ENCODE measurements around the gene YWHAB. TPM values are rescaled to one million over a fixed set of nuclear protein-coding genes. Genes with fewer than 3 reads are reported as not detected.

YWHAB gene
- total RNA-seq, 1 experiment from 2014 or later, result 118 TPM

GRCh38 chr20:44955270-44955669 lies 69.8 kb downstream of the YWHAB start:
- H3K4me1 ChIP-seq (ENCODE audit: insufficient read depth, low read length), result peaks cover 21% of the 10 kb centered on the region
- H3K27me3 ChIP-seq (ENCODE audit: low read length), result no peaks in the 10 kb centered on the region
- DNase-seq (no peak), ATAC-seq (no peak)
- no peak overlapping the region for H3K4me3 ChIP-seq (ENCODE audit: low read length)
- H4K20me1 ChIP-seq (ENCODE audit: low read length), result peaks cover 69% of the 10 kb centered on the region
- H3K36me3 ChIP-seq (ENCODE audit: low read depth, low read length), result peaks cover 75% of the 10 kb centered on the region
- no peak overlapping the region for H2AFZ ChIP-seq (ENCODE audit: low read length)
- H3K27ac ChIP-seq (ENCODE audit: low read length), result no peak overlapping the region
- BruUV-seq (replicated peaks), result no TSS peak
- no peaks in the 10 kb centered on the region for H3K9me2 ChIP-seq (replicated peaks; ENCODE audit: low read length)
- H3K4me2 ChIP-seq (ENCODE audit: low read length), result no peak overlapping the region
- CTCF ChIA-PET, result no interaction called here
- no peaks in the 10 kb centered on the region for H3K9me3 ChIP-seq (ENCODE audit: low read length)
- POLR2A ChIA-PET (ENCODE audit: unreplicated experiment), result no interaction called here
- peaks cover 72% of the 10 kb centered on the region for H3K79me2 ChIP-seq (ENCODE audit: low read length)
- intact Hi-C loops (cut with micrococcal nuclease), result no loop called here
- TF ChIP-seq, protein P1, sequence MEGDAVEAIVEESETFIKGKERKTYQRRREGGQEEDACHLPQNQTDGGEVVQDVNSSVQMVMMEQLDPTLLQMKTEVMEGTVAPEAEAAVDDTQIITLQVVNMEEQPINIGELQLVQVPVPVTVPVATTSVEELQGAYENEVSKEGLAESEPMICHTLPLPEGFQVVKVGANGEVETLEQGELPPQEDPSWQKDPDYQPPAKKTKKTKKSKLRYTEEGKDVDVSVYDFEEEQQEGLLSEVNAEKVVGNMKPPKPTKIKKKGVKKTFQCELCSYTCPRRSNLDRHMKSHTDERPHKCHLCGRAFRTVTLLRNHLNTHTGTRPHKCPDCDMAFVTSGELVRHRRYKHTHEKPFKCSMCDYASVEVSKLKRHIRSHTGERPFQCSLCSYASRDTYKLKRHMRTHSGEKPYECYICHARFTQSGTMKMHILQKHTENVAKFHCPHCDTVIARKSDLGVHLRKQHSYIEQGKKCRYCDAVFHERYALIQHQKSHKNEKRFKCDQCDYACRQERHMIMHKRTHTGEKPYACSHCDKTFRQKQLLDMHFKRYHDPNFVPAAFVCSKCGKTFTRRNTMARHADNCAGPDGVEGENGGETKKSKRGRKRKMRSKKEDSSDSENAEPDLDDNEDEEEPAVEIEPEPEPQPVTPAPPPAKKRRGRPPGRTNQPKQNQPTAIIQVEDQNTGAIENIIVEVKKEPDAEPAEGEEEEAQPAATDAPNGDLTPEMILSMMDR (conservative IDR thresholded peaks at IDR 0.05; ENCODE audit: low read depth, low read length), result no peak
- TF ChIP-seq EZH2 (IDR thresholded peaks at IDR 0.05; ENCODE audit: low read length, unreplicated experiment), result no peak
- TF ChIP-seq EZH2phosphoT487 (IDR thresholded peaks at IDR 0.05; ENCODE audit: borderline replicate concordance, low read length), result no peak
- H3K9ac ChIP-seq (ENCODE audit: low read length), result no peak overlapping the region
- H3F3A ChIP-seq (ENCODE audit: low read length, unreplicated experiment), result no peaks in the 10 kb centered on the region

DNA sequence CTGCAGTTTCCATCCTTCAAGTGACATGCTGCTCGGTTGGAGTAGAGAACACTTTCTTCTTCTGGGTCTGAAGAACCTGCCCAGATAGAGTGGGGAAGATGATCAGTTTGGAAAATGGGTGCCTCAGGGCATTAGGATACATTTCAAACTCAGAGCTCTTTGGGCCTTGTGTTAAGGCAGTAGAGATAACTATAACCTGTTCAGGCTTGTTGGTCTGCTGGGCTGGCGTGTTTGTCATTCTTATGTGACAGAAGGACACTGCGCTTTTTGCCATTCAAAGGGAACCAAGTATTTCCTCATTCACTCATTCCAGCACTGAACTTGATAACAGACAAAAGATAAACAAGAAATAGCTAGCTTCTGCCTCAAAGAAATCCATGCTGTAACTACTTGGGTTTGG lies 70.9 kb downstream of the YWHAB start:
- H3K9me2 ChIP-seq (replicated peaks; ENCODE audit: low read length), result no peaks in the 10 kb centered on the region
- no peaks in the 10 kb centered on the region for H3F3A ChIP-seq (ENCODE audit: low read length, unreplicated experiment)
- no peak overlapping the region for H3K27ac ChIP-seq (ENCODE audit: low read length)
- intact Hi-C loops (cut with micrococcal nuclease), result no loop called here
- no TSS peak for BruUV-seq (replicated peaks)
- H3K27me3 ChIP-seq (ENCODE audit: low read length), result no peaks in the 10 kb centered on the region
- no peak overlapping the region for H3K4me3 ChIP-seq (ENCODE audit: low read length)
- no peak for TF ChIP-seq EZH2 (IDR thresholded peaks at IDR 0.05; ENCODE audit: low read length, unreplicated experiment)
- TF ChIP-seq, protein P1 (conservative IDR thresholded peaks at IDR 0.05; ENCODE audit: low read depth, low read length), result no peak
- TF ChIP-seq EZH2phosphoT487 (IDR thresholded peaks at IDR 0.05; ENCODE audit: borderline replicate concordance, low read length), result no peak
- H3K4me2 ChIP-seq (ENCODE audit: low read length), result no peak overlapping the region
- DNase-seq (no peak), ATAC-seq (no peak)
- H3K9me3 ChIP-seq (ENCODE audit: low read length), result no peaks in the 10 kb centered on the region
- peaks cover 72% of the 10 kb centered on the region for H3K79me2 ChIP-seq (ENCODE audit: low read length)
- H2AFZ ChIP-seq (ENCODE audit: low read length), result no peak overlapping the region
- POLR2A ChIA-PET (ENCODE audit: unreplicated experiment), result no interaction called here
- CTCF ChIA-PET, result no interaction called here
- no peak overlapping the region for H3K9ac ChIP-seq (ENCODE audit: low read length)
- H3K36me3 ChIP-seq (ENCODE audit: low read depth, low read length), result peaks cover 64% of the 10 kb centered on the region
- peaks cover 32% of the 10 kb centered on the region for H3K4me1 ChIP-seq (ENCODE audit: insufficient read depth, low read length)
- peaks cover 69% of the 10 kb centered on the region for H4K20me1 ChIP-seq (ENCODE audit: low read length)

Other genes starting within 250 kb of the YWHAB start
- gene ADA, start 234.0 kb upstream of the YWHAB start, total RNA-seq (2014; rRNA removed), result 12.4 and 13.0 TPM in 2 replicates
- gene CCN5, start 170.3 kb upstream of the YWHAB start, total RNA-seq (2014; rRNA removed), result 0.26 TPM in 1 of 2 replicates, not detected in the other
- gene KCNK15, start 139.8 kb upstream of the YWHAB start, total RNA-seq (2014; rRNA removed), result 2.8 and 3.0 TPM in 2 replicates
- gene RIMS4, start 75.2 kb upstream of the YWHAB start, total RNA-seq (2014; rRNA removed), result 0.04 and 0.17 TPM in 2 replicates
- 32.0 and 40.7 TPM in 2 replicates for gene PABPC1L, start 24.4 kb downstream of the YWHAB start, total RNA-seq (2014; rRNA removed)
- 103 and 120 TPM in 2 replicates for gene TOMM34, start 74.7 kb downstream of the YWHAB start, total RNA-seq (2014; rRNA removed)
- gene STK4, start 80.8 kb downstream of the YWHAB start, total RNA-seq (2014; rRNA removed), result 18.6 and 20.6 TPM in 2 replicates
- gene KCNS1, start 215.4 kb downstream of the YWHAB start, total RNA-seq (2014; rRNA removed), result not detected in 2 replicates
- not detected in 2 replicates for gene WFDC5, start 229.5 kb downstream of the YWHAB start, total RNA-seq (2014; rRNA removed)
- not detected in 2 replicates for gene WFDC12, start 238.8 kb downstream of the YWHAB start, total RNA-seq (2014; rRNA removed)